Measurements from ENCODE around the gene UBAC2.

DNA sequence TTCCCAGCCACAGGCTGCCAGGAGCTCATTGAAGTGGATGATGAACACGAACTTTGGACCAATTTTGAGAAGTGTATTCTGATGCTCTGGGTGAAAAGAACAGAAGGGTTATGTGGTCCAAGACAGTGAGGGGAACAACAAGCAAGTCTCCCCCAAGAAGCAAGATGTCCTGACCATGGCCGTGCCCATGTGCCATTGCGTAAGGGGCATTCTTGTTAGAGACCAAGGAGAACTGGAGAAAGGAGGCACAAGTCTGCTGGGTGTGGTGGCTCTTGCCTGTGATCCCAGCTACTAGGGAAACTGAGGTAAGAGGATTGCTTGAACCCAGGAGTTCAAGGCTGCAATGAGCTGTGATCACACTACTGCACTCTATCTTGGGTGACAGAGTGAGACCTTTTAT lies 27.0 kb upstream of the UBAC2 start:
- TF ChIP-seq, protein P1, sequence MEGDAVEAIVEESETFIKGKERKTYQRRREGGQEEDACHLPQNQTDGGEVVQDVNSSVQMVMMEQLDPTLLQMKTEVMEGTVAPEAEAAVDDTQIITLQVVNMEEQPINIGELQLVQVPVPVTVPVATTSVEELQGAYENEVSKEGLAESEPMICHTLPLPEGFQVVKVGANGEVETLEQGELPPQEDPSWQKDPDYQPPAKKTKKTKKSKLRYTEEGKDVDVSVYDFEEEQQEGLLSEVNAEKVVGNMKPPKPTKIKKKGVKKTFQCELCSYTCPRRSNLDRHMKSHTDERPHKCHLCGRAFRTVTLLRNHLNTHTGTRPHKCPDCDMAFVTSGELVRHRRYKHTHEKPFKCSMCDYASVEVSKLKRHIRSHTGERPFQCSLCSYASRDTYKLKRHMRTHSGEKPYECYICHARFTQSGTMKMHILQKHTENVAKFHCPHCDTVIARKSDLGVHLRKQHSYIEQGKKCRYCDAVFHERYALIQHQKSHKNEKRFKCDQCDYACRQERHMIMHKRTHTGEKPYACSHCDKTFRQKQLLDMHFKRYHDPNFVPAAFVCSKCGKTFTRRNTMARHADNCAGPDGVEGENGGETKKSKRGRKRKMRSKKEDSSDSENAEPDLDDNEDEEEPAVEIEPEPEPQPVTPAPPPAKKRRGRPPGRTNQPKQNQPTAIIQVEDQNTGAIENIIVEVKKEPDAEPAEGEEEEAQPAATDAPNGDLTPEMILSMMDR (conservative IDR thresholded peaks at IDR 0.05): no peak
- TF ChIP-seq ZFX (IDR thresholded peaks at IDR 0.05): no peak
